Activated T-cell treated with anti-CD3 and anti-CD28 coated beads for 1 hour (primary cell): ENCODE data around the gene HNMT.

ENCODE experiments used
- DNase-seq: peaks from one replicate; pipeline ENCODE4 v3.0.0-alpha.2; 2020; ENCODE audit warnings: low read depth

The HNMT gene

DNA sequence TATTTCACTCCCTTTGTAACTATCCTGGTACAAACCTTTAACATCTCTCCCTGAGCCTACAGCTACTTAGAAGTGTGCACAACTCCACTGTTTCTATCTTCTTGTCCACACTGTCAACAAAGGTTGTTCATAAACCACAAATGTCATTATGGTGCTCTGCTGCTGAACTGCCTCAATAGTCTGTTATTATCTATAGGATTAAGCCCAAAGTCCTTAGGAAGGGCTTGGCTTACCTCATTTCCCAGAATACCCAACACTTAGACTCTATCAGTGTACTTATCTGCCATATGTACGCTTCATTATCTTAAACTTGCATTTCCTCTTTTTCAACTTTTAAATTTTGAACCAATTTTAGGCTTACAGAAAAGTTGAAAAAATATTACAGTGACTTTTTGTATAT is 94.2 kb downstream of the HNMT start:
- DNase-seq, result no peak

DNA sequence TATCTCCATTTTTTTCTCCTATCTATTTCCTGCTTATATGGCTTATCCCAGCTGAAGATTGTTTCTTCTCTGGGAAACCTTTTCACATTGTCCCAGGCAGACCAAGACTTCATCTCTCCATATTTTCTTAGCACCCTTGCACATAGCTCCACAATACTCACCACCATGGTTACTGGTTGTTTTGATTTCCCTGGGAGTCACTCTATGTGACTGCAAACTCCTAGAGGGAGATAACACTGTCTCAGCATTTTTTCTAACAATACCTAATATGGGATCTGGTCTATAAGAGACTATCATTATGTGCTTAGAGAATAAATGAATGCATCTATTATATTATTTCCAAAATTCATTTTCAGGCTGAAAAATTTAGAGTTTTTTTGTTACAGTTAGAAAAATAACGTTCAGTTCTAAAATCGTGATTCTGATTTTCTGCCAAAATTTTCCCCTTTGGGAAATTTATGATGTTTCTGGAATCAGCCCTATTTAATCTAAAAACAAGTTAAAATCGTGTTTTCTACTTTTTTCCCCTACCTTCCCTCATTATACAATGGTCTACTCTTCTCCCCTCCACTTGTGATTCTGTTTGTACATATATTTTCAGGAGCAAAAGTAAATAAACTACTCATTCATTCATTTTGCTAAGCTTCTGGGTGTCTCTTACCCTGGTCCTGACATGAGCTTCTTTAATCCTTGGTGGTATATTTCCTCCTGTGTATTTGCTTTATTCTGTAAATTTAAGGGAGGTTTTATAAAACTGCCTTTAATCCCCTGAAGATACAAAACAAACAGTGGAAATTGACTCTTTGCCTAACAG is 95.4 kb downstream of the HNMT start:
- no peak for DNase-seq

GRCh38 chr2:138060301-138060635 is 96.0 kb downstream of the HNMT start:
- no peak for DNase-seq

GRCh38 chr2:138061961-138062360 is 97.7 kb downstream of the HNMT start:
- no peak for DNase-seq

DNA sequence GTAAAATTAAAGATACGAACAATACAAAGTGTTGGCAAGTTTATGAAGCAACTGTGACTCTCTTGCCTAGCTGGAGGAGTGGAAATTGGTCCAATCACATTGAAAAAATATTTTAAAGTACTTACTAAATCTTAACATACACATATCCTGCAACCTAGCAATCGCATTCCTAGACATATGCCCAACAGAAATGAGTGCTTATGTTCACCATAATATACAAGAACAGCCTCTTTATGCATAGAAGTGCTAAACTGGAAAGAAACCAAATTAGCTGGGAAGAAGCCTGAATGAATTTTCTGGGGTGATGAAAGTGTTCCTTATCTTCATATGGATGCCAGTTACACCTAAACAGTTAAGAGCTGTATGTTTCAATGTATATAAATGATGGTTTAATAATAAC is 98.9 kb downstream of the HNMT start:
- no peak for DNase-seq
